Measurements from ENCODE around the gene ADGRL4.

The ADGRL4 gene

DNA sequence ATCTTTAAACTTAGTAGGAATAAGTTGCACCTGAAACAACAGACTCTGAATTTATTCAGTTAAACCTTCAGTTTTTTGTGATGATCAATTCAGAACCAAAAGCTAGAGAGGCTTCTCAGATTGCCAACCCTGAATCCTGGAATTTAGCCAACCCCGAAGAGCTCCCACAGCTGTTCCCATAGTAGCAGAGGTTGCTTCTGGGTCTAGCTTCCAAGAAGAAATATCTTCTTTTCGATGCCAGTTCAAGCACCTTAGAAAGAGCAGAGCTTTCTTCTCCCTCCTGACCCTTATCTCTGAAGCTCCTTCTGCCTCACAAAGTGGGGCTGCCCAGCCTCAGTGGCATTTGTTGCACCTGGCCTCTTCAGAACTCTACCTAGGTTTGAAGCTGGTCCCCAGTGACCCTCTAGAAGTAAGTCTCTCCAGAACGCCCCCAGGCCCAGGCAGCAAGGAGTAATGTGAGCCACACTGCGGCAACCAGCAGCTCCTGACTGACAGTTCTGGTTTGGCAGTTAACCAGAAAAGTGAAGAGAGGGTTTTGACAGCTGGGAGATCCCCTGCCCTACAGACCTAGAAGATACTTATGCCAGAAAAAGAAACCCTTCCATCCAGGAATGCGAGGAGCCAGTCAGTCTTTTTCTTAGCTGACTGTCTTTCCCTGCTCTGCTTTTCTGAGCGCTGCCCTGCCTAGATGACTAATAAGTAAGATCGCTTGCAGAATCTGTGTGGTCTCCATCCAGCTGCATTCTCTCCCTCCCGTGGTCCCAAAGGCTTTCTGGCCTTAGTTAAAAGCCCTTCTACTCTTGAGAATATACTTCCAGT is 165.9 kb downstream of the ADGRL4 start:
- DNase-seq = peak in 5 of 10 donors; percentile 2 to 63 (median 40)
- intact Hi-C loops (cut with DNase I) = loop anchor here (5.0 kb wide), 1 partner anchor 512 kb away; no protein-coding TSS in a partner anchor

Measured in posterior cingulate gyrus (tissue), 11 donors.